ENCODE results near the gene RHOJ.

- TF ChIP-seq NFYB (CRISPR knock-in tag; IDR thresholded peaks at IDR 0.05) (no peak), IRF2 (CRISPR knock-in tag; IDR thresholded peaks at IDR 0.05) (no peak), RXRA (CRISPR knock-in tag; IDR thresholded peaks at IDR 0.05) (no peak), NCOR1 (IDR thresholded peaks at IDR 0.05; ENCODE audit: borderline replicate concordance, low read length) (no peak), ZNF34 (CRISPR knock-in tag; IDR thresholded peaks at IDR 0.05; ENCODE audit: borderline replicate concordance) (no peak), POLR2A (IDR thresholded peaks at IDR 0.05; ENCODE audit: insufficient read depth in 1 of 2, low read depth in 2 of 2, low read length in 2 of 2) (no peak)
- TF ChIP-seq, protein P1, sequence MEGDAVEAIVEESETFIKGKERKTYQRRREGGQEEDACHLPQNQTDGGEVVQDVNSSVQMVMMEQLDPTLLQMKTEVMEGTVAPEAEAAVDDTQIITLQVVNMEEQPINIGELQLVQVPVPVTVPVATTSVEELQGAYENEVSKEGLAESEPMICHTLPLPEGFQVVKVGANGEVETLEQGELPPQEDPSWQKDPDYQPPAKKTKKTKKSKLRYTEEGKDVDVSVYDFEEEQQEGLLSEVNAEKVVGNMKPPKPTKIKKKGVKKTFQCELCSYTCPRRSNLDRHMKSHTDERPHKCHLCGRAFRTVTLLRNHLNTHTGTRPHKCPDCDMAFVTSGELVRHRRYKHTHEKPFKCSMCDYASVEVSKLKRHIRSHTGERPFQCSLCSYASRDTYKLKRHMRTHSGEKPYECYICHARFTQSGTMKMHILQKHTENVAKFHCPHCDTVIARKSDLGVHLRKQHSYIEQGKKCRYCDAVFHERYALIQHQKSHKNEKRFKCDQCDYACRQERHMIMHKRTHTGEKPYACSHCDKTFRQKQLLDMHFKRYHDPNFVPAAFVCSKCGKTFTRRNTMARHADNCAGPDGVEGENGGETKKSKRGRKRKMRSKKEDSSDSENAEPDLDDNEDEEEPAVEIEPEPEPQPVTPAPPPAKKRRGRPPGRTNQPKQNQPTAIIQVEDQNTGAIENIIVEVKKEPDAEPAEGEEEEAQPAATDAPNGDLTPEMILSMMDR (CRISPR knock-in tag; IDR thresholded peaks at IDR 0.05): no peak
These were observed 122.6 kb downstream of the RHOJ start for GRCh38 chr14:63326840-63327239.
